Neuronal stem cell (in vitro differentiated cells): ENCODE results near the gene ZMAT3.

Experiments
- DNase-seq: peaks from one replicate; pipeline ENCODE4 v3.0.0-alpha.2; 2013; ENCODE audit warnings: low spot score
- H2AFZ ChIP-seq: one replicate; pipeline ENCODE4 v1.6.1; 2013; ENCODE audit warnings: mild to moderate bottlenecking, low read length, inconsistent platforms
- H2AK5ac ChIP-seq: 2 replicates; pipeline ENCODE4 v1.6.1; 2013; ENCODE audit warnings: low read depth, mild to moderate bottlenecking, inconsistent platforms, low read length, moderate library complexity, mixed read lengths
- H2BK120ac ChIP-seq: 2 replicates; pipeline ENCODE4 v1.6.1; 2013; ENCODE audit warnings: low read depth, mild to moderate bottlenecking, inconsistent platforms, low read length, moderate library complexity, mixed read lengths
- H2BK12ac ChIP-seq: one replicate; pipeline ENCODE4 v1.6.1; 2013; ENCODE audit warnings: low read length, inconsistent platforms
- H2BK15ac ChIP-seq: 2 replicates; pipeline ENCODE4 v1.6.1; 2013; ENCODE audit warnings: mild to moderate bottlenecking, low read length, inconsistent platforms, mixed read lengths
- H2BK5ac ChIP-seq: one replicate; pipeline ENCODE4 v1.6.1; 2013; ENCODE audit warnings: inconsistent platforms, mild to moderate bottlenecking, low read length, moderate library complexity
- H3K14ac ChIP-seq: one replicate; pipeline ENCODE4 v1.6.1; 2013; ENCODE audit warnings: low read length, inconsistent platforms
- H3K18ac ChIP-seq: 2 replicates; pipeline ENCODE4 v1.6.1; 2013; ENCODE audit warnings: low read length, inconsistent platforms
- H3K23ac ChIP-seq: 2 replicates; pipeline ENCODE4 v1.6.1; 2013; ENCODE audit warnings: low read depth, mild to moderate bottlenecking, mixed read lengths, low read length, inconsistent platforms; ENCODE audit not compliant: poor library complexity
- H3K27ac ChIP-seq: replicated peaks from 3 replicates; pipeline ENCODE4 v1.5.1; 2013; ENCODE audit warnings: low read length, inconsistent platforms
- H3K27me3 ChIP-seq, 3 experiments: 2 replicates each; pipeline ENCODE4 v1.6.1; 2013; ENCODE audit warnings: low read length in 3 of 3, mild to moderate bottlenecking in 2 of 3, inconsistent platforms in 1 of 3, low read depth in 1 of 3, mixed read lengths in 1 of 3, moderate library complexity in 1 of 3; ENCODE audit not compliant: control insufficient read depth in 3 of 3, insufficient read depth in 3 of 3
- H3K36me3 ChIP-seq, 2 donors: replicated peaks in 1 of 2; 2 replicates each; pipeline ENCODE4 v1.6.1; 2013; ENCODE audit warnings: low read length in 2 of 2; ENCODE audit not compliant: control insufficient read depth in 2 of 2, insufficient read depth in 2 of 2
- H3K4ac ChIP-seq: 2 replicates; pipeline ENCODE4 v1.6.1; 2013; ENCODE audit warnings: inconsistent platforms, mild to moderate bottlenecking, low read length, moderate library complexity
- H3K4me1 ChIP-seq, 2 donors: 1 replicate in 1 of 2; 2 replicates in 1 of 2; pipeline ENCODE4 v1.6.1; 2013; ENCODE audit warnings: low read length in 2 of 2, low read depth in 1 of 2; ENCODE audit not compliant: control insufficient read depth in 2 of 2, insufficient read depth in 1 of 2
- H3K4me2 ChIP-seq: one replicate; pipeline ENCODE4 v1.6.1; 2013; ENCODE audit warnings: mild to moderate bottlenecking, low read length, inconsistent platforms; ENCODE audit not compliant: insufficient read depth, poor library complexity, severe bottlenecking
- H3K4me3 ChIP-seq, 2 donors: 2 replicates each; pipeline ENCODE4 v1.5.1; 2013; ENCODE audit warnings: low read length in 2 of 2, mild to moderate bottlenecking in 2 of 2, inconsistent platforms in 1 of 2, moderate library complexity in 1 of 2
- H3K79me1 ChIP-seq: one replicate; pipeline ENCODE4 v1.6.1; 2013; ENCODE audit warnings: low read depth, mild to moderate bottlenecking, inconsistent platforms, low read length, moderate library complexity
- H3K9ac ChIP-seq: one replicate; pipeline ENCODE4 v1.6.1; 2013; ENCODE audit warnings: mild to moderate bottlenecking, low read depth, low read length, inconsistent platforms; ENCODE audit not compliant: poor library complexity
- H3K9me3 ChIP-seq, 2 donors: replicated peaks in 1 of 2; 2 replicates each; pipeline versions ENCODE3 to v1.6.1; 2013; ENCODE audit warnings: low read length in 2 of 2, mild to moderate bottlenecking in 2 of 2, inconsistent platforms in 1 of 2, low read depth in 1 of 2, mixed read lengths in 1 of 2, moderate library complexity in 1 of 2; ENCODE audit not compliant: control insufficient read depth in 2 of 2, insufficient read depth in 1 of 2
- H4K8ac ChIP-seq: one replicate; pipeline ENCODE4 v1.6.1; 2013; ENCODE audit warnings: low read depth, mild to moderate bottlenecking, inconsistent platforms, low read length, moderate library complexity
- H4K91ac ChIP-seq: one replicate; pipeline ENCODE4 v1.6.1; 2013; ENCODE audit warnings: low read length, low read depth, mild to moderate bottlenecking, inconsistent platforms; ENCODE audit not compliant: poor library complexity
- WGBS, 2 donors: extraction: QIAGEN DNeasy Blood & Tissue Kit; methylation state at CpG; one replicate each; pipeline ENCODE4 v1.1.7; 2013; ENCODE audit warnings: missing lambda C conversion rate in 2 of 2, mixed read lengths in 1 of 2; ENCODE audit not compliant: insufficient read length in 2 of 2, insufficient replicate concordance in 1 of 2; ENCODE audit errors: extremely low coverage in 2 of 2; 5-methylcytosine and 5-hydroxymethylcytosine counted together

ZMAT3 gene

DNA sequence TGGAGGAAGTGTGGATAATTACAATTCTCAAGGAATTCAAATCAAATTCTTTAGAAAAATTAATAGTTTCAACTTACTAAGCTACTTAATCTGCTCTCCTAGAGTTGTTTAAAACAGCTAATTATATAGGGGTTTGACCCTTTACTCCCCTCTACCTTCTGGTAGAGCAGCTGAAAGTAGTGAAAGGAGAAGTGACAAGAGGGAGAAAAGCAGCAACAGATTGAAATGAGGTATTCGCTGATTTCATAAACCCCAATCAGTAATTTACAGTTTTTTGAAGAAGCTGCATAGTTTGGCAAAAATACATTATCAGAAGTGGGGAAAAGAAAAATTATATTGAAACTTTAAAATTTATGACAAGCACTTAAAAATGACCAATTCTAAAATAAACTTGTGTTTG lies 52.8 kb downstream of the ZMAT3 start:
- H3K4me3 ChIP-seq: no peak overlapping the region
- no peak overlapping the region for H3K27ac ChIP-seq
- H2AFZ ChIP-seq: no peak overlapping the region
- peaks cover 3% of the 10 kb centered on the region in 2 donors for H3K4me1 ChIP-seq
- H3K23ac ChIP-seq: no peak overlapping the region
- H3K4ac ChIP-seq: no peak overlapping the region
- H2BK5ac ChIP-seq: no peak overlapping the region
- peaks cover 0 to 7% of the 10 kb centered on the region in 2 donors for H3K36me3 ChIP-seq
- no CpG with 5 or more reads among the region's 1 CpG for WGBS, 2 donors
- H2BK120ac ChIP-seq: no peak overlapping the region
- H3K9me3 ChIP-seq: no peaks in the 10 kb centered on the region
- no peak overlapping the region for H3K18ac ChIP-seq
- DNase-seq: no peak
- no peaks in the 10 kb centered on the region for H3K79me1 ChIP-seq
- no peak overlapping the region for H3K9ac ChIP-seq
- H2AK5ac ChIP-seq: no peak overlapping the region
- no peak overlapping the region for H2BK15ac ChIP-seq
- no peak overlapping the region for H4K91ac ChIP-seq
- no peak overlapping the region for H3K4me2 ChIP-seq
- H4K8ac ChIP-seq: no peak overlapping the region
- no peaks in the 10 kb centered on the region for H3K27me3 ChIP-seq
- no peak overlapping the region for H2BK12ac ChIP-seq
- H3K14ac ChIP-seq: no peak overlapping the region

DNA sequence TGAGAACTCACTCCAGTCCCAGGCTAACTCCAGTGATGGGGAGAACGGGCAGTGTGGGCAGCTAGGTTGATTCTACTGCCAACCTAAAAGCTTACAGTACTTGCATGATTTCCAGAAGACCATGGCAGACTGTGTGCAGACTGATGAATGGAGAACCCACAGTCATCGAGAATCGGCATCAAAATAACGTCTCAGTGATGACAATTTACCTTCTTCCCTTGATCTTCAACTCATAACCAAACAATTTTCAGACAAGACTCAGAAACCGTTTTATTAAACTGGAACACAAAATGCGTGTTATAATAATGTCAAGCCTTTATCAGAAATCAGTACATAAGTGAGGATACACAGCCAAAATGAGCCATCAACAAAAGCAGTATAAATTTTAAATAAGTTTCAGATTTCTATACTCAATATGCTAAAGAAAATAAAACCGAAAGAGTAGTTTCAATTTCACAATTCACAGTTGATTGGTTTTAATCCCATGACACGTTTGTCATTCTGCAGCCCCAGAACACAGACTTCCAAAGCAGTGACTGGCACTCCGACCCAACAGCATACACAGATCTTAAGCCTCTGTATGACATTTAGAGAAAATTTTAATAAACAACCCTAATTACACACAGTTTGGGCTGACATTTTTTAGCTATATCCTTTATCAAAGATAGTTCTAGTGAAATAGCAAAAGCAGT lies 54.5 kb downstream of the ZMAT3 start:
- H3K79me1 ChIP-seq: no peaks in the 10 kb centered on the region
- no peak for DNase-seq
- H2BK120ac ChIP-seq: no peak overlapping the region
- no peak overlapping the region for H2AFZ ChIP-seq
- H3K23ac ChIP-seq: no peak overlapping the region
- no peak overlapping the region for H3K9ac ChIP-seq
- H2BK12ac ChIP-seq: no peak overlapping the region
- no peak overlapping the region for H4K91ac ChIP-seq
- H2BK15ac ChIP-seq: no peak overlapping the region
- no peak overlapping the region for H2BK5ac ChIP-seq
- H4K8ac ChIP-seq: no peak overlapping the region
- H3K4me3 ChIP-seq: no peak overlapping the region
- H3K27me3 ChIP-seq: no peaks in the 10 kb centered on the region
- H3K4me2 ChIP-seq: no peak overlapping the region
- H3K36me3 ChIP-seq: peaks cover 0 to 6% of the 10 kb centered on the region in 2 donors
- H3K4ac ChIP-seq: no peak overlapping the region
- no peak overlapping the region for H3K18ac ChIP-seq
- no CpG with 5 or more reads among the region's 9 CpGs for WGBS, 2 donors
- no peak overlapping the region for H3K14ac ChIP-seq
- H2AK5ac ChIP-seq: no peak overlapping the region
- no peaks in the 10 kb centered on the region for H3K9me3 ChIP-seq
- H3K4me1 ChIP-seq: peaks cover 3% of the 10 kb centered on the region in 2 donors
- H3K27ac ChIP-seq: no peak overlapping the region

DNA sequence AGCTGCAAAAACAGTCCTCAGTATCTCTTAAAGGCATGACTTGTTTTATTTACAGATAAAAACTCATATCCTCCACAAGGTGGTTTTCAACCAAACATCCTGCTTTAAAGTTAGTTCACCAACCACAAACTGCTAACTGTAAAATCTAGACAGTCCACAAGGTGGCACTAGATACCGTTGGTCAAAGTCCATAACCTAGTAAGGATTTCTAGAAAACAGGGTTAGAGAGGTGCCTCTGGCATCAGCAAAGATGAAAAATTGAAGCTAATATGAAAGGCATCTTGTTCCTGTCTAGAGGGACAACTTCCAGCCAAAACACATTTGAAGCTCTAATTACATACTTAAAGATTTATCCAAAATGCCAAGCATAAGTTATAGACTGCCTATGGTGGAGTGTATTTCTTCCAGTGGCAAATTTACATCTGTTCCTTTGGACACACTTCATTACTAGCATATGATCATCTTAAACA lies 56.0 kb downstream of the ZMAT3 start:
- H3K4ac ChIP-seq: no peak overlapping the region
- H3K9me3 ChIP-seq: no peaks in the 10 kb centered on the region
- H2BK15ac ChIP-seq: no peak overlapping the region
- H3K79me1 ChIP-seq: no peaks in the 10 kb centered on the region
- peaks cover 0 to 4% of the 10 kb centered on the region in 2 donors for H3K36me3 ChIP-seq
- no peak overlapping the region for H2AK5ac ChIP-seq
- H3K4me3 ChIP-seq: no peak overlapping the region
- H4K91ac ChIP-seq: no peak overlapping the region
- H2BK120ac ChIP-seq: no peak overlapping the region
- no CpG with 5 or more reads among the region's 1 CpG for WGBS, 2 donors
- H2BK5ac ChIP-seq: no peak overlapping the region
- H3K9ac ChIP-seq: no peak overlapping the region
- no peak overlapping the region for H3K18ac ChIP-seq
- H3K4me1 ChIP-seq: peaks cover under 1 to 2% of the 10 kb centered on the region in 2 donors
- H3K4me2 ChIP-seq: no peak overlapping the region
- peak; percentile 68 for DNase-seq
- no peak overlapping the region for H2BK12ac ChIP-seq
- no peak overlapping the region for H4K8ac ChIP-seq
- no peak overlapping the region for H3K23ac ChIP-seq
- H2AFZ ChIP-seq: no peak overlapping the region
- no peaks in the 10 kb centered on the region for H3K27me3 ChIP-seq
- no peak overlapping the region for H3K27ac ChIP-seq
- H3K14ac ChIP-seq: no peak overlapping the region

DNA sequence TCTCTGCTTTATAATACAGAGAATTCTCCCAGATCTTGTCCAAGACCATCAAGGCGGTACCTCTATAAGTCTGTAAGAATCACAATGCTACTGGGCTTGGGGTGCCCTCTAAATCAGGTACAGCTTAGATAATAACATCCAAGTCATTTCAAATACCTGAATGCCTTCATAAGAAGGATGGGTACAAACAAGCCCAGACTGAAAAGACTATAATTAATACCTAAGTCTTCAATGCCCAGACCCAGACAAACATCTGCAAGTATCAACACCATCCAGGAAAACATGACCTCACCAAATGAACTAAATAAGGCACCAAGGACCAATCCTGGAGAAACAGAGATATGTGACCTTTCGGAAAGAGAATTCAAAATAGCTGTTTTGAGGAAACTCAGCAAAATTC lies 65.9 kb downstream of the ZMAT3 start:
- Histone ChIP-seq H3K23ac (no peak overlapping the region), H3K9me3 (no peaks in the 10 kb centered on the region), H3K4me2 (no peak overlapping the region), H2BK120ac (no peak overlapping the region), H3K14ac (no peak overlapping the region), H3K79me1 (no peaks in the 10 kb centered on the region), H3K18ac (no peak overlapping the region), H3K27me3 (no peaks in the 10 kb centered on the region), H2AK5ac (no peak overlapping the region), H4K8ac (no peak overlapping the region), H3K36me3 (no peaks in the 10 kb centered on the region), H2BK15ac (no peak overlapping the region), H2BK12ac (no peak overlapping the region), H3K9ac (no peak overlapping the region), H2BK5ac (no peak overlapping the region), H3K4ac (no peak overlapping the region), H2AFZ (no peak overlapping the region), H3K27ac (no peak overlapping the region), H4K91ac (no peak overlapping the region), H3K4me3 (no peak overlapping the region), H3K4me1 (no peaks in the 10 kb centered on the region)
- no peak for DNase-seq
- WGBS, 2 donors: no CpG with 5 or more reads among the region's 2 CpGs
